SK-N-SH (cell line): Measurements from ENCODE around the gene BORCS5. TPM values are rescaled to one million over a fixed set of nuclear protein-coding genes. Genes with fewer than 3 reads are reported as not detected.
A peak's percentile ranks its signal among the peaks of the same experiment; 100 is the strongest.

Source experiments
- CTCF ChIA-PET: fragments of 300-600, 350-600 bp; formaldehyde crosslinking; extraction: SDS; loops from one replicate; lab custom pipeline; 2021; lab: Yijun Ruan, JAX
- POLR2A ChIA-PET: fragments of 350-600 bp; sonication (Branson Sonifier 250); formaldehyde crosslinking; extraction: SDS; loops from one replicate; lab custom pipeline; 2020; ENCODE audit warnings: antibody characterized with exemption, inconsistent platforms; lab: Yijun Ruan, JAX
- DNase-seq: peaks from one replicate; pipeline ENCODE4 v3.0.0; 2012
- H2AFZ ChIP-seq: fragments of 200-600 bp; sonication (generic); 2 replicates; pipeline ENCODE4 v1.8.1; 2016; ENCODE audit warnings: antibody characterized with exemption, mild to moderate bottlenecking, low read depth
- H3F3A ChIP-seq: fragments of 200-600 bp; sonication (generic); replicated peaks from 2 replicates; pipeline ENCODE3; 2016; ENCODE audit warnings: antibody characterized with exemption, mild to moderate bottlenecking; ENCODE audit not compliant: insufficient read depth
- H3K27ac ChIP-seq, 2 experiments: fragments of 200-500 bp in 1 of 2; fragments of 200-600 bp in 1 of 2; sonication (Bioruptor generic) in 1 of 2; sonication (generic), shearing (Covaris generic) in 1 of 2; 2 replicates each; pipeline versions ENCODE4 v1.5.1 to v1.6.1; 2014 to 2016; ENCODE audit warnings: low read depth in 2 of 2, inconsistent platforms in 1 of 2, low read length in 1 of 2, mild to moderate bottlenecking in 1 of 2, mixed read lengths in 1 of 2
- H3K27me3 ChIP-seq: fragments of 200-600 bp; sonication (generic), shearing (Covaris generic); 2 replicates; pipeline ENCODE4 v1.6.1; 2016; ENCODE audit warnings: mixed run types; ENCODE audit not compliant: insufficient read depth
- H3K36me3 ChIP-seq, 2 experiments: fragments of 200-500 bp in 1 of 2; fragments of 200-600 bp in 1 of 2; sonication (Bioruptor generic) in 1 of 2; sonication (generic) in 1 of 2; replicated peaks in 1 of 2; 2 replicates each; pipeline versions ENCODE3 to v1.5.1; 2014 to 2016; ENCODE audit warnings: low read length in 1 of 2, mild to moderate bottlenecking in 1 of 2; ENCODE audit not compliant: insufficient read depth in 2 of 2, control insufficient read depth in 1 of 2
- H3K4me1 ChIP-seq, 2 experiments: fragments of 200-500 bp in 1 of 2; fragments of 200-600 bp in 1 of 2; sonication (Bioruptor generic) in 1 of 2; sonication (generic), shearing (Covaris generic) in 1 of 2; 2 replicates each; pipeline versions ENCODE4 v1.5.1 to v1.6.1; 2014 to 2016; ENCODE audit warnings: low read depth in 1 of 2, low read length in 1 of 2, mixed run types in 1 of 2; ENCODE audit not compliant: insufficient read depth in 2 of 2, control insufficient read depth in 1 of 2
- H3K4me2 ChIP-seq: fragments of 200-600 bp; sonication (generic), shearing (Covaris generic); 2 replicates; pipeline ENCODE4 v1.6.1; 2017; ENCODE audit warnings: mixed run types
- H3K4me3 ChIP-seq, 2 experiments: fragments of 200-500 bp in 1 of 2; fragments of 200-600 bp in 1 of 2; sonication (Bioruptor generic) in 1 of 2; sonication (generic), shearing (Covaris generic) in 1 of 2; 2 replicates each; pipeline versions ENCODE4 v1.5.1 to v1.8.1; 2014 to 2016; ENCODE audit warnings: low read depth in 2 of 2, inconsistent platforms in 1 of 2, low read length in 1 of 2, mild to moderate bottlenecking in 1 of 2, mixed read lengths in 1 of 2, moderate library complexity in 1 of 2
- H3K79me2 ChIP-seq: fragments of 200-600 bp; sonication (generic); 2 replicates; pipeline ENCODE4 v1.8.1; 2017; ENCODE audit warnings: mild to moderate bottlenecking; ENCODE audit not compliant: insufficient read depth
- H3K9ac ChIP-seq: fragments of 200-600 bp; sonication (generic); 2 replicates; pipeline ENCODE4 v1.6.1; 2017; ENCODE audit warnings: mixed run types
- H3K9me2 ChIP-seq: fragments of 200-600 bp; sonication (generic); 2 replicates; pipeline ENCODE4 v1.6.1; 2017; ENCODE audit warnings: mixed run types
- H3K9me3 ChIP-seq: fragments of 200-600 bp; sonication (generic); 2 replicates; pipeline ENCODE4 v1.6.1; 2017; ENCODE audit warnings: mixed run types, mild to moderate bottlenecking, moderate library complexity
- H4K20me1 ChIP-seq: fragments of 200-600 bp; sonication (generic); 2 replicates; pipeline ENCODE4 v1.6.1; 2017; ENCODE audit warnings: mild to moderate bottlenecking, mixed run types; ENCODE audit not compliant: insufficient read depth
- CHD2 ChIP-seq: fragments of 150-350 bp; IDR thresholded peaks from 2 replicates; pipeline ENCODE4 v1.6.1; 2018; ENCODE audit warnings: low read length; ENCODE audit not compliant: partially characterized antibody
- ELF1 ChIP-seq: IDR thresholded peaks from 2 replicates; pipeline ENCODE4 v1.4.0; 2012
- EP300 ChIP-seq, 2 experiments: IDR thresholded peaks; 2 replicates each; pipeline versions ENCODE4 v1.4.0 to v1.6.1; 2012; ENCODE audit warnings: borderline replicate concordance in 1 of 2, low read depth in 1 of 2, low read length in 1 of 2
- EZH2phosphoT487 ChIP-seq: fragments of 200-600 bp; sonication (generic); IDR thresholded peaks from 2 replicates; pipeline ENCODE4 v1.6.1; 2017; ENCODE audit warnings: low read depth, mixed run types, mild to moderate bottlenecking, antibody characterized with exemption, moderate library complexity, borderline replicate concordance
- FOSL2 ChIP-seq: IDR thresholded peaks from 2 replicates; pipeline ENCODE4 v1.4.0; 2012; ENCODE audit warnings: low read depth, mild to moderate bottlenecking, moderate library complexity, borderline replicate concordance
- GABPA ChIP-seq: IDR thresholded peaks from 2 replicates; pipeline ENCODE4 v1.4.0; 2012; ENCODE audit warnings: low read depth, mild to moderate bottlenecking
- MEF2A ChIP-seq: IDR thresholded peaks from 2 replicates; pipeline ENCODE4 v1.4.0; 2012; ENCODE audit warnings: low read depth, borderline replicate concordance
- MXI1 ChIP-seq: IDR thresholded peaks from 2 replicates; pipeline ENCODE4 v1.6.1; 2012; ENCODE audit warnings: mild to moderate bottlenecking, low read depth, low read length, improper control_type of control experiment
- NFIC ChIP-seq: IDR thresholded peaks from 2 replicates; pipeline ENCODE4 v1.4.0; 2012; ENCODE audit warnings: borderline replicate concordance
- NRF1 ChIP-seq: IDR thresholded peaks from 2 replicates; pipeline ENCODE4 v1.6.1; 2012; ENCODE audit warnings: low read depth, mild to moderate bottlenecking, low read length
- RAD21 ChIP-seq: IDR thresholded peaks from 2 replicates; pipeline ENCODE4 v1.6.1; 2012; ENCODE audit warnings: mild to moderate bottlenecking, low read length
- RXRA ChIP-seq: IDR thresholded peaks from 2 replicates; pipeline ENCODE4 v1.4.0; 2012; ENCODE audit warnings: low read depth, mild to moderate bottlenecking, borderline replicate concordance
- SIN3A ChIP-seq: IDR thresholded peaks from 2 replicates; pipeline ENCODE4 v1.6.1; 2012; ENCODE audit warnings: low read depth, mild to moderate bottlenecking, low read length, moderate library complexity, borderline replicate concordance
- TAF1 ChIP-seq: IDR thresholded peaks from 2 replicates; pipeline ENCODE4 v1.6.1; 2012; ENCODE audit warnings: low read depth, mild to moderate bottlenecking, low read length, moderate library complexity, borderline replicate concordance
- YY1 ChIP-seq: IDR thresholded peaks from 2 replicates; pipeline ENCODE4 v1.4.0; 2012; ENCODE audit warnings: low read depth, mild to moderate bottlenecking
- WGBS: methylation state at CpG from one replicate; pipeline ENCODE4 v1.1.6; 2017; ENCODE audit warnings: low lambda C conversion rate; 5-methylcytosine and 5-hydroxymethylcytosine counted together
- polyA plus RNA-seq, 3 experiments: library from polyadenylated mRNA; depleted of rRNA; stranded (reverse); fragments of >200 nt; gene quantifications; 2 replicates each; pipeline ENCODE4 v1.2.3, GENCODE V29; 2012
- TF ChIP-seq, protein P1 (sequence below): fragments of 150-350 bp; IDR thresholded peaks from 2 replicates; pipeline ENCODE4 v1.6.1; 2016; ENCODE audit warnings: mild to moderate bottlenecking, low read depth, low read length
- TF ChIP-seq, protein P2 (sequence below): IDR thresholded peaks from 2 replicates; pipeline ENCODE4 v1.4.0; 2012; ENCODE audit warnings: low read depth
- TF ChIP-seq, protein P3 (sequence below): fragments of 150-350 bp; IDR thresholded peaks from 2 replicates; pipeline ENCODE4 v1.6.1; 2017; ENCODE audit warnings: antibody characterized with exemption, low read length, low read depth, borderline replicate concordance
- TF ChIP-seq, protein P4 (sequence below): IDR thresholded peaks from 2 replicates; pipeline ENCODE4 v1.4.0; 2012; ENCODE audit warnings: low read depth, borderline replicate concordance

The BORCS5 gene
- polyA plus RNA-seq, 1 of the 3 experiments (the other 2 are of a cell fraction), result 16.3 TPM

DNA sequence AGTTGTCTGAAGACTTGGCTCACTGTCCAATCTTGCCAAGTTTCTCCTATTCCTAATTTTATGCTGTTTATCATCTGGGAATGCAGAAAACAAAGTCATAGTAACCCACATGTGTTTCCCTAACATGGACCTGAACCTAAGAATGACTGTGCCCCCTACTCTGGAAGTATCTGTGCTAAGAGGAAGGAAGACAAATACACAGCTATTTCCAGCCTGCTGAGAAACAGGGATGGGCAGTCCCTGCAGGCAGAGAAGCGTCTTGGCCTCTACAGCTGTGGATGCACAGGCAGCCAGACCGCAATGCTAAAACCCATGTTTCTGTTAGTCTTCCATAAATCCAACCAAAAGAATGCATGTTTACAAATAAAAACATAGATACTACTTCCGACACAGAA lies 149.6 kb downstream of the BORCS5 start:
- H2AFZ ChIP-seq, result peak overlapping the region; percentile 69
- H3K36me3 ChIP-seq, result peaks cover 3 to 5% of the 10 kb centered on the region in 2 experiments
- H3K4me2 ChIP-seq, result peak overlapping the region; percentile 73
- ChIA-PET CTCF (interaction anchor here (1.0 to 2.6 kb wide), 6 partner anchors 10 to 150 kb away, joined by 3 to 14 read pairs (median 4); partner anchors contain the start of gene DUSP16), POLR2A (interaction anchor here (1.0 kb wide), 1 partner anchor 56 kb away, joined by 3 read pairs; the partner anchor contains the start of gene DUSP16)
- H3K9ac ChIP-seq, result peak overlapping the region; percentile 73
- H4K20me1 ChIP-seq, result no peaks in the 10 kb centered on the region
- H3K9me2 ChIP-seq, result no peaks in the 10 kb centered on the region
- H3K79me2 ChIP-seq, result peaks cover 79% of the 10 kb centered on the region
- TF ChIP-seq CHD2 (no peak), SIN3A (no peak), EZH2phosphoT487 (no peak), RXRA (no peak), GABPA (no peak), ELF1 (no peak), EP300 (IDR thresholded peaks at IDR 0.05; ENCODE audit: borderline replicate concordance in 1 of 2, low read depth in 1 of 2, low read length in 1 of 2) (no peak), TAF1 (no peak), MEF2A (no peak), RAD21 (no peak), NRF1 (no peak), MXI1 (no peak)
- TF ChIP-seq, protein P1, sequence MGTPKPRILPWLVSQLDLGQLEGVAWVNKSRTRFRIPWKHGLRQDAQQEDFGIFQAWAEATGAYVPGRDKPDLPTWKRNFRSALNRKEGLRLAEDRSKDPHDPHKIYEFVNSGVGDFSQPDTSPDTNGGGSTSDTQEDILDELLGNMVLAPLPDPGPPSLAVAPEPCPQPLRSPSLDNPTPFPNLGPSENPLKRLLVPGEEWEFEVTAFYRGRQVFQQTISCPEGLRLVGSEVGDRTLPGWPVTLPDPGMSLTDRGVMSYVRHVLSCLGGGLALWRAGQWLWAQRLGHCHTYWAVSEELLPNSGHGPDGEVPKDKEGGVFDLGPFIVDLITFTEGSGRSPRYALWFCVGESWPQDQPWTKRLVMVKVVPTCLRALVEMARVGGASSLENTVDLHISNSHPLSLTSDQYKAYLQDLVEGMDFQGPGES, result no peak
- TF ChIP-seq, protein P2, sequence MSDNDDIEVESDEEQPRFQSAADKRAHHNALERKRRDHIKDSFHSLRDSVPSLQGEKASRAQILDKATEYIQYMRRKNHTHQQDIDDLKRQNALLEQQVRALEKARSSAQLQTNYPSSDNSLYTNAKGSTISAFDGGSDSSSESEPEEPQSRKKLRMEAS, result no peak
- H3K27me3 ChIP-seq, result no peaks in the 10 kb centered on the region
- no peaks in the 10 kb centered on the region for H3K9me3 ChIP-seq
- H3K27ac ChIP-seq, result peak overlapping the region; percentile 98 to 100
- H3F3A ChIP-seq, result peaks cover 53% of the 10 kb centered on the region
- peak overlapping the region; percentile 27 to 51 for H3K4me3 ChIP-seq
- 54% methylated on average over 3 of the region's 3 CpGs for WGBS
- H3K4me1 ChIP-seq, result peaks cover 49 to 53% of the 10 kb centered on the region in 2 experiments
- DNase-seq, result no peak

DNA sequence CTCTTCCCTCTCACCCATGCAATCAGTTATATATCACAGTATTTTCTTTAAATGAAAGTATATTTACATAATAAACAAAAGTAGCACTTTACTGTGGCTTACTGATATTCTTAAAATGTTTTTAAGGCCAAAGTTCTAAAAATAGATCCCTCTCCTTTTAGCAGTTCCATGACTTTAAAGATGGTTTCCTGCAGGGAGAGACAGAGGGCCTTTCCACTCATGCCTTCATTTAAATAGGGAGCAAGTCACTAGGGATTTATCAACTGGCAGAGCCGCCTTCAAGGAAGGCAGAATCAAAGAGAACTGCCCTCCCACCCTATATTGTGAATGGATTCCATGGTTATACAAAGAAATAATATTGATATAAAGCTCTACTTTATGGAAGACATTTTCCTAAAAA lies 150.2 kb downstream of the BORCS5 start:
- Histone ChIP-seq H3K79me2 (peaks cover 73% of the 10 kb centered on the region), H3K27ac (peak overlapping the region; percentile 98 to 100), H3K27me3 (no peaks in the 10 kb centered on the region), H3K9ac (peak overlapping the region; percentile 73; the same call in 1 of the 2 replicates), H3F3A (peaks cover 59% of the 10 kb centered on the region), H3K36me3 (peaks cover 3 to 5% of the 10 kb centered on the region in 2 experiments), H3K4me1 (peaks cover 55 to 57% of the 10 kb centered on the region in 2 experiments), H3K9me3 (no peaks in the 10 kb centered on the region), H4K20me1 (no peaks in the 10 kb centered on the region), H2AFZ (no peak overlapping the region), H3K9me2 (no peaks in the 10 kb centered on the region), H3K4me3 (no peak overlapping the region), H3K4me2 (peak overlapping the region; percentile 73; the same call in 1 of the 2 replicates)
- no peak for DNase-seq
- POLR2A ChIA-PET, result interaction anchor here (1.0 kb wide), 1 partner anchor 56 kb away, joined by 3 read pairs; the partner anchor contains the start of gene DUSP16
- WGBS, result 79% methylated on average over 1 of the region's 1 CpG
- CTCF ChIA-PET, result interaction anchor here (1.0 to 2.6 kb wide), 3 partner anchors 9 to 130 kb away, joined by 3 to 14 read pairs (median 5); partner anchors contain the start of gene DUSP16
- TF ChIP-seq EP300 (IDR thresholded peaks at IDR 0.05; ENCODE audit: borderline replicate concordance in 1 of 2, low read depth in 1 of 2, low read length in 1 of 2), result no peak
- TF ChIP-seq GABPA, result no peak
- TF ChIP-seq CHD2, result no peak
- TF ChIP-seq, protein P3, sequence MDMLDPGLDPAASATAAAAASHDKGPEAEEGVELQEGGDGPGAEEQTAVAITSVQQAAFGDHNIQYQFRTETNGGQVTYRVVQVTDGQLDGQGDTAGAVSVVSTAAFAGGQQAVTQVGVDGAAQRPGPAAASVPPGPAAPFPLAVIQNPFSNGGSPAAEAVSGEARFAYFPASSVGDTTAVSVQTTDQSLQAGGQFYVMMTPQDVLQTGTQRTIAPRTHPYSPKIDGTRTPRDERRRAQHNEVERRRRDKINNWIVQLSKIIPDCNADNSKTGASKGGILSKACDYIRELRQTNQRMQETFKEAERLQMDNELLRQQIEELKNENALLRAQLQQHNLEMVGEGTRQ, result no peak
- TF ChIP-seq, protein P4, sequence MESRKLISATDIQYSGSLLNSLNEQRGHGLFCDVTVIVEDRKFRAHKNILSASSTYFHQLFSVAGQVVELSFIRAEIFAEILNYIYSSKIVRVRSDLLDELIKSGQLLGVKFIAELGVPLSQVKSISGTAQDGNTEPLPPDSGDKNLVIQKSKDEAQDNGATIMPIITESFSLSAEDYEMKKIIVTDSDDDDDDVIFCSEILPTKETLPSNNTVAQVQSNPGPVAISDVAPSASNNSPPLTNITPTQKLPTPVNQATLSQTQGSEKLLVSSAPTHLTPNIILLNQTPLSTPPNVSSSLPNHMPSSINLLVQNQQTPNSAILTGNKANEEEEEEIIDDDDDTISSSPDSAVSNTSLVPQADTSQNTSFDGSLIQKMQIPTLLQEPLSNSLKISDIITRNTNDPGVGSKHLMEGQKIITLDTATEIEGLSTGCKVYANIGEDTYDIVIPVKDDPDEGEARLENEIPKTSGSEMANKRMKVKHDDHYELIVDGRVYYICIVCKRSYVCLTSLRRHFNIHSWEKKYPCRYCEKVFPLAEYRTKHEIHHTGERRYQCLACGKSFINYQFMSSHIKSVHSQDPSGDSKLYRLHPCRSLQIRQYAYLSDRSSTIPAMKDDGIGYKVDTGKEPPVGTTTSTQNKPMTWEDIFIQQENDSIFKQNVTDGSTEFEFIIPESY, result no peak
- TF ChIP-seq MXI1, result no peak
- TF ChIP-seq RXRA, result no peak
- TF ChIP-seq MEF2A, result no peak
- no peak for TF ChIP-seq FOSL2
- TF ChIP-seq, protein P1, result no peak
- no peak for TF ChIP-seq SIN3A
- no peak for TF ChIP-seq EZH2phosphoT487
- no peak for TF ChIP-seq YY1
- TF ChIP-seq NFIC, result no peak
